ENCODE data around the gene HMCN2. TPM values are rescaled to one million over a fixed set of nuclear protein-coding genes. Genes with fewer than 3 reads are reported as not detected.

Gene HMCN2
- total RNA-seq, 1 donor from 2014 or later = not detected

- DNase-seq (ENCODE audit: low read depth) = no peak
Measured at GRCh38 chr9:130289711-130290241, 24.2 kb downstream of the HMCN2 start.

GRCh38 chr9:130290291-130291181, 25.0 kb downstream of the HMCN2 start:
- DNase-seq (ENCODE audit: low read depth) = no peak

GRCh38 chr9:130291474-130291873, 25.9 kb downstream of the HMCN2 start:
- no peak for DNase-seq (ENCODE audit: low read depth)

GRCh38 chr9:130292106-130292505, 26.5 kb downstream of the HMCN2 start:
- no peak for DNase-seq (ENCODE audit: low read depth)

- DNase-seq (ENCODE audit: low read depth) = no peak
Measured at GRCh38 chr9:130294664-130295063, 29.1 kb downstream of the HMCN2 start.

- no peak for DNase-seq (ENCODE audit: low read depth)
Measured at GRCh38 chr9:130295431-130295830, 29.9 kb downstream of the HMCN2 start.

- no peak for DNase-seq (ENCODE audit: low read depth)
Measured at GRCh38 chr9:130295945-130296782, 30.6 kb downstream of the HMCN2 start.

GRCh38 chr9:130296783-130297055, 31.2 kb downstream of the HMCN2 start:
- no peak for DNase-seq (ENCODE audit: low read depth)

- DNase-seq (ENCODE audit: low read depth) = no peak
Measured at GRCh38 chr9:130297371-130297770, 31.8 kb downstream of the HMCN2 start.

GRCh38 chr9:130298662-130299279, 33.2 kb downstream of the HMCN2 start:
- DNase-seq (ENCODE audit: low read depth) = no peak

GRCh38 chr9:130299785-130300615, 34.4 kb downstream of the HMCN2 start:
- no peak for DNase-seq (ENCODE audit: low read depth)

- DNase-seq (ENCODE audit: low read depth) = no peak
Measured at GRCh38 chr9:130300739-130301138, 35.2 kb downstream of the HMCN2 start.

- no peak for DNase-seq (ENCODE audit: low read depth)
Measured at GRCh38 chr9:130301483-130302286, 36.1 kb downstream of the HMCN2 start.

- DNase-seq (ENCODE audit: low read depth) = no peak
Measured at GRCh38 chr9:130302785-130303612, 37.4 kb downstream of the HMCN2 start.

- DNase-seq (ENCODE audit: low read depth) = no peak
Measured at GRCh38 chr9:130303613-130304055, 38.1 kb downstream of the HMCN2 start.

GRCh38 chr9:130304116-130304515, 38.6 kb downstream of the HMCN2 start:
- no peak for DNase-seq (ENCODE audit: low read depth)

- DNase-seq (ENCODE audit: low read depth) = no peak
Measured at GRCh38 chr9:130304643-130305042, 39.1 kb downstream of the HMCN2 start.

GRCh38 chr9:130305381-130305780, 39.8 kb downstream of the HMCN2 start:
- DNase-seq (ENCODE audit: low read depth) = no peak

GRCh38 chr9:130306823-130307666, 41.5 kb downstream of the HMCN2 start:
- DNase-seq (ENCODE audit: low read depth) = no peak
